NCI-H1417 treated with DMSO at 0.1 percent for 48 hours (cell line): Measurements from ENCODE around the gene ERFE.

Source experiments
- DNase-seq: peaks from one replicate; lab custom pipeline; 2025; lab: John Stamatoyannopoulos, UW

The ERFE gene

DNA sequence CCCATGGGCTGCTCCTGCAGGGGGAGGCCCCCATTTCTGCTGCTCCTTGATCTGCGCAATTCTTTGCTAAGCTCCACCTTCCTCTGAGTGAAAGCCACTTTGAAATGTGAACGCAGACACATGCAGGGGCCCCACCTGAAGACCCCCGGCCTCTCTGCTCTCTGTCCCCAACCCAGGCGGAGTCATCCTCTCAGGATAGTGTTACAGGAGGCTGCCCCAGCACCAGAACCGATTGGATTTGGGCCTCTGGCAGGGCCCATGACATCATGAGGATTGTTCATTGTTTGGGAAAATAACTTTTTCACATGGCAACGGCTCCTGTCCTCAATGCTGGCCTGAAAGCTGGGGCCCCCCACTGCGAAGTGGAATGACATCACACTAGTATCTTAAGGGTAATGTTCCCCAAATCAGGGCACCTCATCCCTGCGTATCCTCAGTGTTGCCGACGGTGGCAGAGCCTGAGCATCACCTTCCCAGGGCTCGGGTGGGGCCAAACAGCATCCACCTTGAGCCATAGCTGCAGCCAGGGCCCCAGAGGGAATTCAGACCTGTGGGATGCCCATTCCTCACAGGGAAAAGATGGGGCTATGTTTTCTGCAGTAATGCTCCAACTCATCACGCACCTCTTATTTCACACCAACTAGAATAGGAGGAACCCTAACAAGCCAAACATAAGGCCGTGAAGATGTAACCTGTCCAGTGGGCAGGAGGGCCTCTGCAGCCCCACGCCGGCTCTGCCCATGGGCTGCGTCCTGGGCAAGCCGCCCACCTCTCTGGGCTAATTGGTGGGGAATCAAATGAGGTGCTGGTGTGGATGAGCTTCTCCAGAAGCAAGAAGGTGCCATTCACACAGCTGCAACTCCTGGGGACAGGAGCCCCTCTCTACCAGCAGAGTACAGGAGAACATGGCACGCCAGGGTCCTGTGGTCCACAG, 2.7 kb upstream of the ERFE start:
- no peak for DNase-seq

- DNase-seq: no peak
These were observed 1.2 kb upstream of the ERFE start for GRCh38 chr2:238157506-238158017.

DNA sequence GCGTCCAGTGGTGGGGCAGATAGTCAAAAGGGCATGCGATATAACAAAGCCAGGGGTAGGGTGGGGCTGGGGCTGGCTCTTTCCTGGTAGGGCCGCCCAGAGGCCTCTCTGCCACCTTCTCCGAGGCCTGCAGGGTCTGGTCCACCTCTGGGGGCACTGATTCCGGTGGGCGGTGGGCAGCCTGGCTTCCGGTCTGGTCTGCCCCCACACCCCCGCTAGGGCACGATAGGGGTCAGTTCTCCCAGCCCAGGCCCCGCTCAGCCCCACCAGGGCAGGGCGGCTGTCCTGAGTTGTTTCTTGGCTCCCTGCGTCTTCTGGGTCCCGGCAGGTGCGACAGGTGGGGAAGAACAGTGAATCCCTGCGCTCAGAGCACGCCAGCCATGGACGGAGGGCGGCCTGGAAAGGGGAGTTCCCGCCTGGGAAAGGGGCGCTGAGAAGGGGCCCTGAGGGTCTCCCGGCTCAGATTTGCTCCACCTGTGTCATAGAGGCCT, 707 bp upstream of the ERFE start:
- no peak for DNase-seq

- DNase-seq: no peak
These were observed 335 bp downstream of the ERFE start for GRCh38 chr2:238159071-238159539.

- DNase-seq: no peak
These were observed 963 bp downstream of the ERFE start for GRCh38 chr2:238159661-238160205.

- no peak for DNase-seq
These were observed 1.7 kb downstream of the ERFE start for GRCh38 chr2:238160206-238161129.

GRCh38 chr2:238161291-238162051, 2.7 kb downstream of the ERFE start:
- DNase-seq: no peak

GRCh38 chr2:238162251-238162845, 3.6 kb downstream of the ERFE start:
- DNase-seq: no peak

- no peak for DNase-seq
These were observed 4.2 kb downstream of the ERFE start for GRCh38 chr2:238162846-238163441.

- no peak for DNase-seq
These were observed 4.9 kb downstream of the ERFE start for GRCh38 chr2:238163481-238164198.

GRCh38 chr2:238164906-238165287, 6.1 kb downstream of the ERFE start:
- no peak for DNase-seq

DNA sequence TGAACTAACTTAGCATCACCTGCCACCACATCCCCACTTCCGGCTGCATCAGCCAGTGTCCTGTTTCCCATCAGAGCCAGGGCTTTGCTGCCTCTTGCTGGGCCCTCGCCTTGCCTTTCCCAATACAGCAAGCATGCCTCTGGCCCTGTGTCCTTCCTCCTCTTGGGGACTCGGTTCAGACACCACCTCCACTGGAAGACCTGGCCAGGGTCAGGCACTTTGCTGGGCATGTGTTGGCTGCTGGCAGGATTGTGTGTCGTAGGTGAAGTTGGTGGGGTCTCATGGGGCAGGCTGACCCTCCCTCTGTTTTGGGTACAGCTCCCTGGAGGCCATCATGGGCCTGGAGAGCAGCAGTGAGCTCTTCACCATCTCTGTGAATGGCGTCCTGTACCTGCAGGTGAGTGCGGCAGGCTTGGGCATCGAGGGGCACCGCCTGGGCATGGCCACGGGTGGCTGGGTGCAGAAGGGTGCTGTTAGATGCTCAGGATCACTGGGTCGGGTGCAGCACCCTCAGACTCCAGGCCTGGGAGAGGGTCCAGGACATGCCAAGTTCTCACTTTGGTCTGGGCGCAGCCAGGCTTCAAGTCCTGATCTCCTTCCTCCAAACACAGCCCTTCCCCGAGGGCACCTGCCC, 6.6 kb downstream of the ERFE start:
- no peak for DNase-seq

- DNase-seq: no peak
These were observed 7.9 kb downstream of the ERFE start for GRCh38 chr2:238166391-238167343.

DNA sequence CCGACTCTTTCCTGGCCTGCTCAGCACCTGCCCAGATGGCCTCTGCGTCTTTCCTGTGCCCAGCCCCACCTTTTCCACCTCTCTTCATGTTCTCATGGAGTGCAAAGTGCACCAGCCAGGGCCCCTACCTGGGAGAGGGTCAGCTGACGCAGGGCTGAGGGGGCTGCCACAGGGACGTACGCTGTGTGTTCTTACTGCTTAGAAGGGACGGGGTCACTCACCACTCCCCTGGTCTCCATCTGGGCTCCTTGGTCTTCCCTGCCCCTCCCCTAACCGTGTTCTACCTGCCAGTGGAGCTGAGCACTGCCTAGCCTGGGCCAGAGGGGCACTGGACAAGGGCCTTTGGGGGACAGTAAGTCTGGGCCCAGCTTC, 8.6 kb downstream of the ERFE start:
- no peak for DNase-seq

DNA sequence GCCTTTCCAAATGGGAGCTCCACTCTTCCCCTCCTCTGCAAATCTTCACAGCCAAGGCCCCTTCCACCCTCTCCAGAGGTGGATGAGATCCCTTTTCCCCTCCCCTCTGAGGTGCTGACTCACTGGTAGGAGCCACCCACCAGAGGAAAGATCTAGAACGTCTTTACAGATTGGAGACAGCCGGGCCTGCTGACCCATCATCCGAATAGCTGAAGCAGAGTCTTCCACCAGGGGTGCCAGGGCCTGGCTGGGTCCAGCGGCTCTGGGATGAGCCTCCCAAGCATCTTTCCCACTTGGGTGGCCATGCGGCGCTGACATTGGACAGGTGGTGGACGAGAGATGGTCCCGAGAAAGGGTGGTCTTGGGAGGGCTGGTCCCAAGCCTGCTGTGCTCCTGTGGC, 9.0 kb downstream of the ERFE start:
- no peak for DNase-seq

- DNase-seq: no peak
These were observed 9.7 kb downstream of the ERFE start for GRCh38 chr2:238168196-238169047.

DNA sequence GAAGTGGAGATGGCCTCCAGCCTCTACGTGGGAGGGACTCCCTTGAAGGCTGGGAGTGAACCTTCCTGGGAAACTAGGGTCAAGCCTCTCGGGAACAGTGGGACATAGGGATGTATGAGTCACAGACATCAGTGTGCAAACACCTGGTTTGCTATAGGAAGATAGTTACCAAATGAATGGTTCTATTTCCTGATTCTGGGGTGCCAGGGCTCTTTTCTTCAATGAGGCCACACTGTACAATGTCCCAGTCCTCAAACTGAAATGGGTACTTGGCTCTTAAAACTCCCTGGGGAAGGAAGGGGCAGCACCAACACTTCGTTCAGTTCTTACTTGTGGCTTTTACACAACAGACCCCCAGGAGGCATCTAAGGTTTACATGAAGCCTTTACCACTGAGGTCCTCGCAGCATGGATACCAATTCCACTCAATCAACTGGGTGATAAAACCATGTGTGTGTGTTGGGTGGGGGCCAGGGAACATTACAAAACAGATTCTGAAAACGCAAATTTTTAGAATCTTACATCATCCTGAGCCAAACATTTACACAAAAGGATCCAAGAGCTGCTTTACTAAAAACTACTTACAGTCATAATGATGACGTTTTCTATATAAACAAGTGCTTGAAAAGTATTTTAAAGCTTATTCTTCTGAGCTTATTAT, 10.4 kb downstream of the ERFE start:
- no peak for DNase-seq
